ENCODE measurements around the gene NUBPL.
"Not testable (repeated sequence)": the region's sequence is repeated elsewhere in the genome, so short reads cannot be mapped to it uniquely, and the experiment has no call there.

The NUBPL gene

GRCh38 chr14:31678421-31679249 is 117.4 kb downstream of the NUBPL start:
- DNase-seq = no peak

GRCh38 chr14:31682768-31683167 is 121.6 kb downstream of the NUBPL start:
- DNase-seq = no peak

- DNase-seq = no peak
Observed at GRCh38 chr14:31687726-31688125, 126.5 kb downstream of the NUBPL start.

- DNase-seq = no peak
Observed at GRCh38 chr14:31690056-31690455, 128.9 kb downstream of the NUBPL start.

- no peak for DNase-seq
Observed at GRCh38 chr14:31692376-31692781, 131.2 kb downstream of the NUBPL start.

GRCh38 chr14:31696378-31696777 is 135.2 kb downstream of the NUBPL start:
- no peak for DNase-seq

- DNase-seq = no peak
Observed at GRCh38 chr14:31699809-31700208, 138.6 kb downstream of the NUBPL start.

GRCh38 chr14:31700282-31701074 is 139.3 kb downstream of the NUBPL start:
- no peak for DNase-seq

- DNase-seq = no peak
Observed at GRCh38 chr14:31702130-31702529, 140.9 kb downstream of the NUBPL start.

- no peak for DNase-seq
Observed at GRCh38 chr14:31703056-31703455, 141.9 kb downstream of the NUBPL start.

GRCh38 chr14:31705731-31706130 is 144.5 kb downstream of the NUBPL start:
- DNase-seq = no peak

GRCh38 chr14:31708661-31709060 is 147.5 kb downstream of the NUBPL start:
- DNase-seq = not testable (repeated sequence)

GRCh38 chr14:31712244-31713127 is 151.3 kb downstream of the NUBPL start:
- DNase-seq = no peak

GRCh38 chr14:31716208-31716607 is 155.0 kb downstream of the NUBPL start:
- DNase-seq = no peak

- DNase-seq = no peak
Observed at GRCh38 chr14:31717294-31718085, 156.3 kb downstream of the NUBPL start.

- no peak for DNase-seq
Observed at GRCh38 chr14:31718585-31718984, 157.4 kb downstream of the NUBPL start.

- DNase-seq = no peak
Observed at GRCh38 chr14:31718985-31719384, 157.8 kb downstream of the NUBPL start.

- DNase-seq = no peak
Observed at GRCh38 chr14:31726337-31726736, 165.1 kb downstream of the NUBPL start.

- DNase-seq = no peak
Observed at GRCh38 chr14:31727797-31728196, 166.6 kb downstream of the NUBPL start.

GRCh38 chr14:31740688-31741087 is 179.5 kb downstream of the NUBPL start:
- no peak for DNase-seq

GRCh38 chr14:31745741-31746140 is 184.5 kb downstream of the NUBPL start:
- DNase-seq = no peak

GRCh38 chr14:31746326-31746725 is 185.1 kb downstream of the NUBPL start:
- DNase-seq = no peak

Measured in NCI-H748 treated with DMSO at 0.1 percent for 48 hours (cell line).